Cardiac muscle cell (in vitro differentiated cells and primary cell): ENCODE results near the gene MYBPC1. TPM values are rescaled to one million over a fixed set of nuclear protein-coding genes. Genes with fewer than 3 reads are reported as not detected.
"Not testable (repeated sequence)": the region's sequence is repeated elsewhere in the genome, so short reads cannot be mapped to it uniquely, and the experiment has no call there.

ENCODE experiments used
- DNase-seq, 2 donors: peaks; one replicate each; pipeline versions ENCODE4 v3.0.0 to v3.0.0-alpha.2; 2010 to 2017; ENCODE audit warnings: low read depth in 1 of 2, low spot score in 1 of 2
- H3K27ac ChIP-seq: fragments of 200-600 bp; sonication (generic); 2 replicates; pipeline ENCODE4 v1.5.1; 2016
- H3K27me3 ChIP-seq: fragments of 200-600 bp; sonication (generic); 2 replicates; pipeline ENCODE4 v1.6.0; 2016; ENCODE audit warnings: control low read depth
- H3K36me3 ChIP-seq: fragments of 200-600 bp; sonication (generic); 2 replicates; pipeline ENCODE4 v1.5.1; 2016; ENCODE audit warnings: control low read depth
- H3K4me1 ChIP-seq: fragments of 200-600 bp; sonication (generic); 2 replicates; pipeline ENCODE4 v1.8.1; 2017; ENCODE audit warnings: low read depth, mild to moderate bottlenecking, mixed run types
- H3K4me3 ChIP-seq: fragments of 200-600 bp; sonication (generic); 2 replicates; pipeline ENCODE4 v1.5.1; 2016; ENCODE audit warnings: mild to moderate bottlenecking
- H3K9me3 ChIP-seq: fragments of 200-600 bp; sonication (generic); 2 replicates; pipeline ENCODE4 v1.5.1; 2017; ENCODE audit warnings: low read depth, mild to moderate bottlenecking, control low read depth
- polyA plus RNA-seq: library from polyadenylated mRNA; unstranded; fragments of >200 nt; fragmentation: Nextera tagmentation; extraction: Ambion mirVana; gene quantifications from 2 replicates; pipeline ENCODE4 v1.2.1, GENCODE V29; 2016
- total RNA-seq: library from RNA; depleted of rRNA; stranded (reverse); fragments of >200 nt; gene quantifications from 2 replicates; pipeline ENCODE4 v1.2.3, GENCODE V29; 2016
- TF ChIP-seq, protein P1 (sequence below): IDR thresholded peaks from 2 replicates; pipeline ENCODE4 v1.5.1; 2012; ENCODE audit warnings: low read depth, mild to moderate bottlenecking, low read length

MYBPC1 gene
- total and polyA plus RNA-seq, 2 experiments from 2014 or later: not detected

DNA sequence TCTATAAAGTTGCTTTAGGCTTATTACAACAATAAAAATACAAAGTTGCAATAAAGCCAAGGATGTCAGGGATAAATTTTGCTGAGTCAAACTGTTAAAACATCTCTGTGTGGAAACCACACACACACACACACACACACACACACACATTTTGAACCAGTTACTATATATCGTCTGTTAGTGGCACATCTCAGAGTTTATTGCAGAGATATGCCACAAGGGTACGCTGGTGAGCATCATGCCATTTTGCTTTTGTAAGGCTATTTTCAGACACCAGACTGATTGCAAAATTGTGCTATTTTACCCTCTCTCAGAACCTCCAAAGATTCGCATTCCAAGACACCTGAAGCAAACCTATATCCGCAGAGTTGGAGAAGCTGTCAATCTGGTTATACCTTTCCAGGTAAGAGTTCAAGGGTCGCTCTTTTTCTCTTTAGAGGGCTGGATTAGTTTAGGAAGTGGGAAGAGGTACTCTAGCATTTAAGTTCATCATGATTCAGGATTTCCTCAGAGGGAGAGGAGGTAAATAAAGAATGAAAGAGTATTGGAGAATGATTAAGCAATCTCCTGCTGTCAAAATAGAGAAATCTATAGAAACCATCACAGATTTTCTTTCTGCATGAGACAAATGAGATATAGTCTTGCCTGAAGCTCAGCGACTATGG, 75.4 kb downstream of the MYBPC1 start:
- Histone ChIP-seq H3K4me3 (no peak overlapping the region), H3K36me3 (no peaks in the 10 kb centered on the region), H3K27me3 (peaks cover 45% of the 10 kb centered on the region), H3K27ac (no peak overlapping the region), H3K9me3 (no peaks in the 10 kb centered on the region), H3K4me1 (no peaks in the 10 kb centered on the region)
- peak; percentile 43 to 77 for DNase-seq
- TF ChIP-seq, protein P1, sequence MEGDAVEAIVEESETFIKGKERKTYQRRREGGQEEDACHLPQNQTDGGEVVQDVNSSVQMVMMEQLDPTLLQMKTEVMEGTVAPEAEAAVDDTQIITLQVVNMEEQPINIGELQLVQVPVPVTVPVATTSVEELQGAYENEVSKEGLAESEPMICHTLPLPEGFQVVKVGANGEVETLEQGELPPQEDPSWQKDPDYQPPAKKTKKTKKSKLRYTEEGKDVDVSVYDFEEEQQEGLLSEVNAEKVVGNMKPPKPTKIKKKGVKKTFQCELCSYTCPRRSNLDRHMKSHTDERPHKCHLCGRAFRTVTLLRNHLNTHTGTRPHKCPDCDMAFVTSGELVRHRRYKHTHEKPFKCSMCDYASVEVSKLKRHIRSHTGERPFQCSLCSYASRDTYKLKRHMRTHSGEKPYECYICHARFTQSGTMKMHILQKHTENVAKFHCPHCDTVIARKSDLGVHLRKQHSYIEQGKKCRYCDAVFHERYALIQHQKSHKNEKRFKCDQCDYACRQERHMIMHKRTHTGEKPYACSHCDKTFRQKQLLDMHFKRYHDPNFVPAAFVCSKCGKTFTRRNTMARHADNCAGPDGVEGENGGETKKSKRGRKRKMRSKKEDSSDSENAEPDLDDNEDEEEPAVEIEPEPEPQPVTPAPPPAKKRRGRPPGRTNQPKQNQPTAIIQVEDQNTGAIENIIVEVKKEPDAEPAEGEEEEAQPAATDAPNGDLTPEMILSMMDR: peak; percentile 65

GRCh38 chr12:101671157-101671791, 76.5 kb downstream of the MYBPC1 start:
- Histone ChIP-seq H3K27me3 (peaks cover 34% of the 10 kb centered on the region), H3K4me3 (no peak overlapping the region), H3K9me3 (no peaks in the 10 kb centered on the region), H3K4me1 (no peaks in the 10 kb centered on the region), H3K36me3 (no peaks in the 10 kb centered on the region), H3K27ac (no peak overlapping the region)
- no peak for DNase-seq
- TF ChIP-seq, protein P1: no peak

DNA sequence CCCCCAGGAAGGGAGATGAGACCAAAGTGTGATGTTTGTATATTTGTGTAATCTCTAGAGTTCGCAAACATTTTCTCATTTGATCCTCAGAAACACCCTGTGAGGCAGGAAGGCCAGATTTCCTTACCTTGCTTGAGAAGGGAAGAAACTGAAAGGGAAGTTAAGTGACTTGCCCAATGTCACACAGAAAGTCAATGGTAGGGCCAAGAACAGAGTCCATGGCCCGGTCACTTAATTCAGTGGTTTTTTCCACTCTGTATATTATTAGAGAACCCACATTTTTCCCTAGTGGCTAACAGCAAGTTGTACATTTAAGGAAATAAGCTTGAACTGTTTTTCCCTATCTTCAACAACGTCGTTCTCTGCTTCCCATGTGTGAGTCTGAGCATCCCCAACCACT, 77.1 kb downstream of the MYBPC1 start:
- DNase-seq: no peak
- TF ChIP-seq, protein P1: no peak
- Histone ChIP-seq H3K9me3 (no peaks in the 10 kb centered on the region), H3K36me3 (no peaks in the 10 kb centered on the region), H3K27ac (no peak overlapping the region), H3K4me1 (no peaks in the 10 kb centered on the region), H3K27me3 (peaks cover 29% of the 10 kb centered on the region), H3K4me3 (no peak overlapping the region)

GRCh38 chr12:101675555-101675954, 80.8 kb downstream of the MYBPC1 start:
- H3K27me3 ChIP-seq: peaks cover 19% of the 10 kb centered on the region
- no peaks in the 10 kb centered on the region for H3K9me3 ChIP-seq
- no peaks in the 10 kb centered on the region for H3K36me3 ChIP-seq
- no peak for DNase-seq
- no peak overlapping the region for H3K27ac ChIP-seq
- H3K4me3 ChIP-seq: no peak overlapping the region
- no peaks in the 10 kb centered on the region for H3K4me1 ChIP-seq
- TF ChIP-seq, protein P1: no peak

DNA sequence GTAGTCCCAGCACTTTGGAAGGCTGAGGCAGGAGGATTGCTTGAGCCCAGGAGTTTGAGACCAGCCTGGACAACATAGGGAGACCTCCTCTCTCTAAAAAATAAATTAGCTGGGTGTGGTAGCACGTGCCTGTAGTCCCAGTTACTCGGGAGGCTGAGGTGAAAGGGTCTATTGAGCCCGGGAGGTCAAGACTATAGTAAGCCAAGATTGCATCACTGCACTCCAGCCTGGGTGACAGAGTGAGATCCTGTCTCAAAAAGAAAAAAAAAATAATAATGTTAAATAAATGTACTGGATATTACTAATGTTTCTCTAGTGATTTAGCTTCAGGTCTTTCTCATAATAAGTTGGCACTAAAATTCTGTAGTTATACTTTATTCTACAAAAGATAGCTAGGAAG, 81.7 kb downstream of the MYBPC1 start:
- H3K4me1 ChIP-seq, H3K9me3 ChIP-seq, H3K36me3 ChIP-seq, DNase-seq, H3K27ac ChIP-seq, H3K4me3 ChIP-seq: not testable (repeated sequence)
- peaks cover 15% of the 10 kb centered on the region for H3K27me3 ChIP-seq

- Histone ChIP-seq H3K27ac (no peak overlapping the region), H3K9me3 (no peaks in the 10 kb centered on the region), H3K27me3 (peaks cover 5% of the 10 kb centered on the region), H3K4me3 (no peak overlapping the region), H3K4me1 (no peaks in the 10 kb centered on the region), H3K36me3 (no peaks in the 10 kb centered on the region)
- TF ChIP-seq, protein P1: no peak
- no peak for DNase-seq
Measured at GRCh38 chr12:101678081-101678480, 83.3 kb downstream of the MYBPC1 start.
